Natural killer cell (primary cell): ENCODE data around the gene UBE2L3. TPM values are rescaled to one million over a fixed set of nuclear protein-coding genes. Genes with fewer than 3 reads are reported as not detected.
"Not testable (repeated sequence)": the region's sequence is repeated elsewhere in the genome, so short reads cannot be mapped to it uniquely, and the experiment has no call there.

ENCODE experiments used
- ATAC-seq, 3 donors: fragments of 150-1000 bp in 2 of 3; fragments of 200-7000 bp in 1 of 3; cut with Tn5 transposase; 1 replicate in 1 of 3; 2 replicates in 2 of 3; pipeline ENCODE4 v1.10.0; 2021; ENCODE audit warnings: mild to moderate bottlenecking in 2 of 3, moderate library complexity in 2 of 3
- DNase-seq, 2 donors: peaks; one replicate each; pipeline versions ENCODE4 v3.0.0 to v3.0.0-alpha.2; 2013 to 2021; ENCODE audit warnings: mixed read lengths in 1 of 2
- H3K27ac ChIP-seq: one replicate; pipeline ENCODE4 v1.5.1; 2013; ENCODE audit warnings: mild to moderate bottlenecking, low read length
- H3K27me3 ChIP-seq: one replicate; pipeline ENCODE4 v1.6.1; 2013; ENCODE audit warnings: low read length; ENCODE audit not compliant: control insufficient read depth, insufficient read depth
- H3K36me3 ChIP-seq: one replicate; pipeline ENCODE4 v1.6.1; 2013; ENCODE audit warnings: low read length; ENCODE audit not compliant: control insufficient read depth, insufficient read depth
- H3K4me1 ChIP-seq: one replicate; pipeline ENCODE4 v1.6.1; 2013; ENCODE audit warnings: low read length; ENCODE audit not compliant: control insufficient read depth, insufficient read depth
- H3K4me3 ChIP-seq: one replicate; pipeline ENCODE4 v1.5.1; 2013; ENCODE audit warnings: low read length
- H3K9me3 ChIP-seq: one replicate; pipeline ENCODE4 v1.6.1; 2013; ENCODE audit warnings: low read length; ENCODE audit not compliant: control insufficient read depth, insufficient read depth
- H3K27ac Mint-ChIP-seq, 2 donors: one replicate each; pipeline ENCODE4 v1.8.0; 2022; ENCODE audit warnings: mild to moderate bottlenecking in 2 of 2, mixed read lengths in 2 of 2, moderate library complexity in 1 of 2
- H3K27me3 Mint-ChIP-seq, 2 donors: one replicate each; pipeline ENCODE4 v1.8.0; 2022; ENCODE audit warnings: low read depth in 2 of 2, mixed read lengths in 2 of 2
- H3K36me3 Mint-ChIP-seq: one replicate; pipeline ENCODE4 v1.8.0; 2022; ENCODE audit warnings: mixed read lengths
- H3K4me1 Mint-ChIP-seq, 2 donors: one replicate each; pipeline ENCODE4 v1.8.0; 2022; ENCODE audit warnings: mixed read lengths in 2 of 2
- H3K4me3 Mint-ChIP-seq: one replicate; pipeline ENCODE4 v1.8.0; 2022; ENCODE audit warnings: mild to moderate bottlenecking, moderate library complexity, mixed read lengths
- H3K9me3 Mint-ChIP-seq, 2 donors: one replicate each; pipeline ENCODE4 v1.8.0; 2022; ENCODE audit warnings: mixed read lengths in 2 of 2
- CTCF ChIP-seq: fragments of 200-600 bp; IDR thresholded peaks from one replicate; pipeline ENCODE4 v1.8.0; 2022; ENCODE audit warnings: antibody characterized with exemption
- WGBS: methylation state at CpG from one replicate; pipeline ENCODE4 v1.1.7; 2013; ENCODE audit warnings: missing lambda C conversion rate; ENCODE audit not compliant: insufficient coverage; 5-methylcytosine and 5-hydroxymethylcytosine counted together
- intact Hi-C: fragments of 100-400 bp; cut with micrococcal nuclease; formaldehyde crosslinking; loops from one replicate; pipeline ENCODE4 v1.14.2; 2022
- total RNA-seq, 4 donors: library from RNA; stranded (reverse); fragments of 120-200 nt in 1 of 4; gene quantifications; one replicate each; pipeline versions ENCODE4 v1.2.3 to v1.2.4, GENCODE V29; 2013 to 2022

Gene UBE2L3
- total RNA-seq, 3 donors from 2014 or later (not counting 1 experiment from before 2014, with no cell fraction given): 30.7 to 39.8 (median 39.7) TPM

- H3K4me1 ChIP-seq: peaks cover 57% of the 10 kb centered on the region
- H3K27ac Mint-ChIP-seq: peak overlapping the region; percentile 31 to 38
- DNase-seq: no peak
Observed at GRCh38 chr22:21573750-21574494, 6.4 kb downstream of the UBE2L3 start.

GRCh38 chr22:21579474-21579851 lies 11.9 kb downstream of the UBE2L3 start:
- H3K9me3 ChIP-seq: no peaks in the 10 kb centered on the region
- H3K4me1 ChIP-seq: peaks cover 50% of the 10 kb centered on the region
- peaks cover 8% of the 10 kb centered on the region for H3K36me3 ChIP-seq
- peaks cover 39 to 55% of the 10 kb centered on the region in 2 donors for H3K4me1 Mint-ChIP-seq
- no peak for TF ChIP-seq CTCF
- H3K27ac Mint-ChIP-seq: no peak overlapping the region
- H3K9me3 Mint-ChIP-seq: no peaks in the 10 kb centered on the region
- H3K27me3 Mint-ChIP-seq: no peaks in the 10 kb centered on the region
- H3K27ac ChIP-seq: no peak overlapping the region
- intact Hi-C loops: no loop called here
- H3K27me3 ChIP-seq: no peaks in the 10 kb centered on the region
- H3K36me3 Mint-ChIP-seq: no peaks in the 10 kb centered on the region
- ATAC-seq (no peak), DNase-seq (no peak)
- peak overlapping the region; percentile 50 for H3K4me3 Mint-ChIP-seq
- WGBS: 89% methylated on average over 6 of the region's 6 CpGs
- no peak overlapping the region for H3K4me3 ChIP-seq

More at GRCh38 chr22:21573750-21574494, 6.4 kb downstream of the UBE2L3 start:
- no peak for ATAC-seq
- Histone ChIP-seq H3K27ac (no peak overlapping the region), H3K9me3 (no peaks in the 10 kb centered on the region), H3K36me3 (no peaks in the 10 kb centered on the region), H3K27me3 (no peaks in the 10 kb centered on the region), H3K4me3 (no peak overlapping the region)
- no peak for TF ChIP-seq CTCF
- Mint-ChIP-seq H3K27me3 (no peaks in the 10 kb centered on the region), H3K9me3 (no peaks in the 10 kb centered on the region), H3K4me3 (no peak overlapping the region), H3K4me1 (peaks cover 66 to 79% of the 10 kb centered on the region in 2 donors), H3K36me3 (no peaks in the 10 kb centered on the region)
- intact Hi-C loops: no loop called here
- 78% methylated on average over 5 of the region's 5 CpGs for WGBS

- ATAC-seq, H3K27me3 ChIP-seq, intact Hi-C loops, H3K27me3 Mint-ChIP-seq, H3K9me3 Mint-ChIP-seq, H3K27ac ChIP-seq, H3K36me3 Mint-ChIP-seq, DNase-seq, H3K4me3 ChIP-seq, H3K36me3 ChIP-seq, H3K4me3 Mint-ChIP-seq, H3K9me3 ChIP-seq: not testable (repeated sequence)
- WGBS: 94% methylated on average over 7 of the region's 9 CpGs
- peaks cover 50% of the 10 kb centered on the region for H3K4me1 ChIP-seq
- H3K27ac Mint-ChIP-seq: peak overlapping the region in 1 of 2 donors; percentile 29
- peaks cover 45 to 59% of the 10 kb centered on the region in 2 donors for H3K4me1 Mint-ChIP-seq
Observed at GRCh38 chr22:21580623-21581007, 13.1 kb downstream of the UBE2L3 start.

- ATAC-seq: not testable (repeated sequence)
Observed at GRCh38 chr22:21581009-21581713, 13.6 kb downstream of the UBE2L3 start.

More at GRCh38 chr22:21581009-21581713, 13.6 kb downstream of the UBE2L3 start:
- peaks cover 50% of the 10 kb centered on the region for H3K4me1 ChIP-seq
- 95% methylated on average over 9 of the region's 10 CpGs for WGBS
- H3K4me3 Mint-ChIP-seq, H3K27me3 ChIP-seq, H3K27ac Mint-ChIP-seq, H3K36me3 ChIP-seq, H3K9me3 Mint-ChIP-seq, DNase-seq, H3K9me3 ChIP-seq, H3K4me3 ChIP-seq, H3K27ac ChIP-seq, intact Hi-C loops, H3K36me3 Mint-ChIP-seq, H3K27me3 Mint-ChIP-seq: not testable (repeated sequence)
- H3K4me1 Mint-ChIP-seq: peaks cover 47 to 57% of the 10 kb centered on the region in 2 donors
